HepG2 (cell line): ENCODE data around the gene ZFP36. TPM values are rescaled to one million over a fixed set of nuclear protein-coding genes. Genes with fewer than 3 reads are reported as not detected.
A peak's percentile ranks its signal among the peaks of the same experiment; 100 is the strongest.

Source experiments
- CBX1 ChIP-seq: IDR thresholded peaks from one replicate; pipeline ENCODE4 v1.6.1; 2016; ENCODE audit warnings: antibody characterized with exemption, low read depth
- CENPT ChIP-seq: sonication (generic); formaldehyde crosslinking; IDR thresholded peaks from 2 replicates; pipeline ENCODE4 v1.8.0; 2022; ENCODE audit warnings: low read depth, mild to moderate bottlenecking, moderate library complexity, missing genetic modification reagents
- CHD4 ChIP-seq: fragments of 200-600 bp; sonication (generic); IDR thresholded peaks from 2 replicates; pipeline ENCODE4 v1.7.0; 2017; ENCODE audit warnings: mild to moderate bottlenecking, low read length, borderline replicate concordance
- FOXJ3 ChIP-seq: sonication (generic); formaldehyde crosslinking; IDR thresholded peaks from 2 replicates; pipeline ENCODE4 v1.4.0; 2020; ENCODE audit warnings: missing genetic modification reagents, mild to moderate bottlenecking, borderline replicate concordance
- HOXA9 ChIP-seq: sonication (generic); formaldehyde crosslinking; IDR thresholded peaks from 2 replicates; pipeline ENCODE4 v1.8.1; 2022; ENCODE audit warnings: missing genetic modification reagents, mild to moderate bottlenecking, moderate library complexity, borderline replicate concordance
- KDM1A ChIP-seq: IDR thresholded peaks from 2 replicates; pipeline ENCODE4 v1.6.1; 2016; ENCODE audit warnings: missing compliant biosample characterization
- KDM6A ChIP-seq: IDR thresholded peaks from 2 replicates; pipeline ENCODE4 v1.6.1; 2016; ENCODE audit warnings: low read depth
- MLLT10 ChIP-seq: sonication (generic); formaldehyde crosslinking; IDR thresholded peaks from 2 replicates; pipeline ENCODE4 v1.4.0; 2020; ENCODE audit warnings: missing genetic modification reagents
- NCOA5 ChIP-seq: sonication (generic); formaldehyde crosslinking; IDR thresholded peaks from 2 replicates; pipeline ENCODE4 v1.4.0; 2020; ENCODE audit warnings: missing genetic modification reagents
- POGZ ChIP-seq: sonication (generic); formaldehyde crosslinking; IDR thresholded peaks from 2 replicates; pipeline ENCODE4 v1.4.0; 2020; ENCODE audit warnings: mild to moderate bottlenecking, missing genetic modification reagents
- REXO4 ChIP-seq: sonication (generic); formaldehyde crosslinking; IDR thresholded peaks from 2 replicates; pipeline ENCODE4 v1.8.0; 2022; ENCODE audit warnings: missing genetic modification reagents, mild to moderate bottlenecking, borderline replicate concordance
- RFX1 ChIP-seq: fragments of 450-650 bp; IDR thresholded peaks from 2 replicates; pipeline ENCODE4 v1.6.1; 2017
- SMARCC2 ChIP-seq: fragments of 450-650 bp; IDR thresholded peaks from 2 replicates; pipeline ENCODE4 v1.6.1; 2017; ENCODE audit warnings: antibody characterized with exemption, mild to moderate bottlenecking
- TEAD3 ChIP-seq: optimal IDR thresholded peaks from 2 replicates; pipeline ENCODE3; 2016; ENCODE audit warnings: borderline replicate concordance
- ZNF260 ChIP-seq: sonication (generic); formaldehyde crosslinking; IDR thresholded peaks from 2 replicates; pipeline ENCODE4 v1.4.0; 2020; ENCODE audit warnings: missing genetic modification reagents, low read depth, mild to moderate bottlenecking, borderline replicate concordance
- ZNF3 ChIP-seq: IDR thresholded peaks from 2 replicates; pipeline ENCODE4 v1.7.0; 2017; ENCODE audit warnings: inconsistent platforms
- ZNF329 ChIP-seq: sonication (generic); formaldehyde crosslinking; IDR thresholded peaks from 2 replicates; pipeline ENCODE4 v1.9.0; 2021; ENCODE audit warnings: low read depth, mild to moderate bottlenecking, missing genetic modification reagents
- ZNF343 ChIP-seq: sonication (generic); formaldehyde crosslinking; IDR thresholded peaks from 2 replicates; pipeline ENCODE4 v1.4.0; 2020; ENCODE audit warnings: mild to moderate bottlenecking, missing genetic modification reagents
- ZNF547 ChIP-seq: sonication (generic); formaldehyde crosslinking; IDR thresholded peaks from 2 replicates; pipeline ENCODE4 v1.5.1; 2020; ENCODE audit warnings: mild to moderate bottlenecking, missing genetic modification reagents
- ZNF616 ChIP-seq: sonication (generic); formaldehyde crosslinking; IDR thresholded peaks from 2 replicates; pipeline ENCODE4 v1.5.0; 2020; ENCODE audit warnings: low read depth, mild to moderate bottlenecking, missing genetic modification reagents
- polyA plus RNA-seq, 8 experiments: library from polyadenylated mRNA; depleted of rRNA in 3 of 8; stranded (reverse) in 7 of 8; unstranded in 1 of 8; fragments of >200 nt; fragmentation: Illumina TruSeq in 4 of 8; extraction: Trizol in 4 of 8; gene quantifications; 2 replicates each; pipeline versions ENCODE4 v1.2.1 to v1.2.3, GENCODE V29; 2011 to 2016; ENCODE audit warnings: low read depth in 4 of 8, missing spikeins in 1 of 8, mixed read lengths in 1 of 8; ENCODE audit not compliant: insufficient read depth in 1 of 8
- total RNA-seq, 5 experiments: library from RNA; depleted of rRNA; stranded (reverse); fragments of >200 nt; fragmentation: Illumina TruSeq; extraction: Trizol; gene quantifications; 2 replicates each; pipeline ENCODE4 v1.2.3, GENCODE V29; 2016; ENCODE audit warnings: low read depth in 1 of 5
- TF ChIP-seq, protein P1 (sequence below): sonication (generic); formaldehyde crosslinking; IDR thresholded peaks from 2 replicates; pipeline ENCODE4 v1.9.0; 2022; ENCODE audit warnings: missing genetic modification reagents, mild to moderate bottlenecking, borderline replicate concordance
- TF ChIP-seq, protein P2 (sequence below): sonication (generic); formaldehyde crosslinking; IDR thresholded peaks from 2 replicates; pipeline ENCODE4 v1.4.0; 2020; ENCODE audit warnings: mild to moderate bottlenecking, missing genetic modification reagents
- TF ChIP-seq, protein P3 (sequence below): fragments of 450-650 bp; IDR thresholded peaks from 2 replicates; pipeline ENCODE4 v1.6.1; 2016
- TF ChIP-seq, protein P4 (sequence below): sonication (generic); formaldehyde crosslinking; IDR thresholded peaks from 2 replicates; pipeline ENCODE4 v1.5.0; 2020; ENCODE audit warnings: missing genetic modification reagents, mild to moderate bottlenecking, borderline replicate concordance
- TF ChIP-seq, protein P5 (sequence below): sonication (generic); formaldehyde crosslinking; IDR thresholded peaks from 2 replicates; pipeline ENCODE4 v1.5.0; 2020; ENCODE audit warnings: missing genetic modification reagents, mild to moderate bottlenecking, borderline replicate concordance

Gene ZFP36
- total and polyA plus RNA-seq, 2 of the 13 experiments (the other 11 are each of a cell fraction or from before 2014, with no cell fraction given), result 1.4 to 1.7 TPM

DNA sequence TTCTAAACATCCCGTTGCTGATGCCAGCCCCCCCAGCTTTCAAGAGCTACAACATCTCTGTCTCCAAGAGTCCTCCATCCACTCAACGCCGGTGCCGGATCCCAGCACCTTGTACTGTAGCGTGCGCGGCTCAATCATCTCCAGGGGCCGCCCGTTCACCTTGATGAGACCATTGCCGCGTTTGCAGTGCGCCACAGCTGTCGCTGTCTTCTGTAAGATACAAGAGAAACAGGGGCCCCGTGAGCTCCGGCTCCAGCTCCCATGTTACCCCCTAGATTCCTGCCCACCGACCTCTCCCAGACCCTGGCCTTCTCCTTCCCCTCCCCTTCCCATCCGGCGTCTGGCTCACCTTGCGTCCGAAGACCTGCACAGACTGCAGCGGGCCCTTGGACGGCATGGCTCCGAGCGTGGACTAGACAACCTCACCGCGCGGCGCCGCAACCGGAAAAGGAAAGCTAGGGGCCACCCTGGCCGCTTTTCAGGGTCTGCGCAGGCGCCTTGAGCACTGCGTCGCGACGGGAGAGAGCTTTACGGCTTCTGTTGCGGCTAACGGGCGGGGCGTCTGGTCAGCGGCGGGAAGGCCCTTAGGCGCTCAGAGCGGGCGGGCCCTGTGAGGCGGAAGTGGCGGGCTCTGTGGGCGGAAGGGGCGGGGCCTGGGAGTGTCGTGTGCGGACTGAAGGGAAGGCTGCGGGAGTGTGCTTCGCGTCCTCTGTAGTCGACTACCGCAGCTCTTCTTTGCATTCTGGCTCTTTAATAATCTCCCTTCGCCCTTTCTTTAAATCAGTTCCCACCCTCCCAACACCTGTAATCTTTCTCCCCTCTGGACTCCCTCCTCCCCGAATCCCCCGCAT, 29.1 kb downstream of the ZFP36 start, which contains the start of gene RPS16 (continued):
- TF ChIP-seq, protein P1, sequence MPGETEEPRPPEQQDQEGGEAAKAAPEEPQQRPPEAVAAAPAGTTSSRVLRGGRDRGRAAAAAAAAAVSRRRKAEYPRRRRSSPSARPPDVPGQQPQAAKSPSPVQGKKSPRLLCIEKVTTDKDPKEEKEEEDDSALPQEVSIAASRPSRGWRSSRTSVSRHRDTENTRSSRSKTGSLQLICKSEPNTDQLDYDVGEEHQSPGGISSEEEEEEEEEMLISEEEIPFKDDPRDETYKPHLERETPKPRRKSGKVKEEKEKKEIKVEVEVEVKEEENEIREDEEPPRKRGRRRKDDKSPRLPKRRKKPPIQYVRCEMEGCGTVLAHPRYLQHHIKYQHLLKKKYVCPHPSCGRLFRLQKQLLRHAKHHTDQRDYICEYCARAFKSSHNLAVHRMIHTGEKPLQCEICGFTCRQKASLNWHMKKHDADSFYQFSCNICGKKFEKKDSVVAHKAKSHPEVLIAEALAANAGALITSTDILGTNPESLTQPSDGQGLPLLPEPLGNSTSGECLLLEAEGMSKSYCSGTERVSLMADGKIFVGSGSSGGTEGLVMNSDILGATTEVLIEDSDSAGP (CRISPR knock-in tag), result peak; percentile 94; the same call in 1 of the 2 replicates
- TF ChIP-seq HOXA9 (CRISPR knock-in tag) (peak; percentile 87; the same call in 1 of the 2 replicates), CHD4 (no peak), TEAD3 (CRISPR knock-in tag) (peak; percentile 78), POGZ (peak; percentile 71), ZNF616 (CRISPR knock-in tag) (peak; percentile 88), FOXJ3 (CRISPR knock-in tag) (peak; percentile 57), RFX1 (no peak), NCOA5 (CRISPR knock-in tag) (no peak), ZNF329 (CRISPR knock-in tag) (peak; percentile 62; the same call in 1 of the 2 replicates), ZNF547 (CRISPR knock-in tag) (peak; percentile 71; the same call in 1 of the 2 replicates), SMARCC2 (no peak), ZNF3 (CRISPR knock-in tag) (0 out of 2 replicates have a peak, but pooled peaks have one; percentile 24), MLLT10 (CRISPR knock-in tag) (no peak), ZNF260 (CRISPR knock-in tag) (no peak), KDM6A (CRISPR knock-in tag) (no peak), ZNF343 (CRISPR knock-in tag) (peak; percentile 89), CENPT (CRISPR knock-in tag) (no peak), KDM1A (CRISPR knock-in tag) (no peak), REXO4 (no peak), CBX1 (peak; percentile 49)
- TF ChIP-seq, protein P2, sequence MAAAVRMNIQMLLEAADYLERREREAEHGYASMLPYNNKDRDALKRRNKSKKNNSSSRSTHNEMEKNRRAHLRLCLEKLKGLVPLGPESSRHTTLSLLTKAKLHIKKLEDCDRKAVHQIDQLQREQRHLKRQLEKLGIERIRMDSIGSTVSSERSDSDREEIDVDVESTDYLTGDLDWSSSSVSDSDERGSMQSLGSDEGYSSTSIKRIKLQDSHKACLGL (CRISPR knock-in tag), result peak; percentile 91; the same call in 1 of the 2 replicates
- TF ChIP-seq, protein P3, sequence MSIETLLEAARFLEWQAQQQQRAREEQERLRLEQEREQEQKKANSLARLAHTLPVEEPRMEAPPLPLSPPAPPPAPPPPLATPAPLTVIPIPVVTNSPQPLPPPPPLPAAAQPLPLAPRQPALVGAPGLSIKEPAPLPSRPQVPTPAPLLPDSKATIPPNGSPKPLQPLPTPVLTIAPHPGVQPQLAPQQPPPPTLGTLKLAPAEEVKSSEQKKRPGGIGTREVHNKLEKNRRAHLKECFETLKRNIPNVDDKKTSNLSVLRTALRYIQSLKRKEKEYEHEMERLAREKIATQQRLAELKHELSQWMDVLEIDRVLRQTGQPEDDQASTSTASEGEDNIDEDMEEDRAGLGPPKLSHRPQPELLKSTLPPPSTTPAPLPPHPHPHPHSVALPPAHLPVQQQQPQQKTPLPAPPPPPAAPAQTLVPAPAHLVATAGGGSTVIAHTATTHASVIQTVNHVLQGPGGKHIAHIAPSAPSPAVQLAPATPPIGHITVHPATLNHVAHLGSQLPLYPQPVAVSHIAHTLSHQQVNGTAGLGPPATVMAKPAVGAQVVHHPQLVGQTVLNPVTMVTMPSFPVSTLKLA, result peak; percentile 44; the same call in 1 of the 2 replicates
- TF ChIP-seq, protein P4, sequence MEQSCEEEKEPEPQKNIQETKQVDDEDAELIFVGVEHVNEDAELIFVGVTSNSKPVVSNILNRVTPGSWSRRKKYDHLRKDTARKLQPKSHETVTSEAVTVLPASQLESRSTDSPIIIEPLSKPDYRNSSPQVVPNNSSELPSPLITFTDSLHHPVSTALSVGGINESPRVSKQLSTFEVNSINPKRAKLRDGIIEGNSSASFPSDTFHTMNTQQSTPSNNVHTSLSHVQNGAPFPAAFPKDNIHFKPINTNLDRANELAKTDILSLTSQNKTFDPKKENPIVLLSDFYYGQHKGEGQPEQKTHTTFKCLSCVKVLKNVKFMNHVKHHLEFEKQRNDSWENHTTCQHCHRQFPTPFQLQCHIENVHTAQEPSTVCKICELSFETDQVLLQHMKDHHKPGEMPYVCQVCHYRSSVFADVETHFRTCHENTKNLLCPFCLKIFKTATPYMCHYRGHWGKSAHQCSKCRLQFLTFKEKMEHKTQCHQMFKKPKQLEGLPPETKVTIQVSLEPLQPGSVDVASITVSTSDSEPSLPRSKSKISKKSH, result peak; percentile 97
- TF ChIP-seq, protein P5, sequence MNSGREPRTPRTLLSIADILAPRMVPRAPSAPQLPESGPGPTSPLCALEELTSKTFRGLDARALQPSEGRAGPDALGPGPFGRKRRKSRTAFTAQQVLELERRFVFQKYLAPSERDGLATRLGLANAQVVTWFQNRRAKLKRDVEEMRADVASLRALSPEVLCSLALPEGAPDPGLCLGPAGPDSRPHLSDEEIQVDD, result no peak; the same call in 1 of the 2 replicates
